ENCODE data around the gene RIPOR1. TPM values are rescaled to one million over a fixed set of nuclear protein-coding genes. Genes with fewer than 3 reads are reported as not detected.
A peak's percentile ranks its signal among the peaks of the same experiment; 100 is the strongest.
"Not testable (repeated sequence)": the region's sequence is repeated elsewhere in the genome, so short reads cannot be mapped to it uniquely, and the experiment has no call there.

RIPOR1 gene
- total RNA-seq, 4 donors from 2014 or later, result 20.6 to 41.5 (median 28.3) TPM

- peaks cover 76% of the 10 kb centered on the region for H3K4me1 ChIP-seq
- H3K9me3 ChIP-seq, result no peaks in the 10 kb centered on the region
- no peak for TF ChIP-seq EP300 (IDR thresholded peaks at IDR 0.05)
- TF ChIP-seq, protein P1, sequence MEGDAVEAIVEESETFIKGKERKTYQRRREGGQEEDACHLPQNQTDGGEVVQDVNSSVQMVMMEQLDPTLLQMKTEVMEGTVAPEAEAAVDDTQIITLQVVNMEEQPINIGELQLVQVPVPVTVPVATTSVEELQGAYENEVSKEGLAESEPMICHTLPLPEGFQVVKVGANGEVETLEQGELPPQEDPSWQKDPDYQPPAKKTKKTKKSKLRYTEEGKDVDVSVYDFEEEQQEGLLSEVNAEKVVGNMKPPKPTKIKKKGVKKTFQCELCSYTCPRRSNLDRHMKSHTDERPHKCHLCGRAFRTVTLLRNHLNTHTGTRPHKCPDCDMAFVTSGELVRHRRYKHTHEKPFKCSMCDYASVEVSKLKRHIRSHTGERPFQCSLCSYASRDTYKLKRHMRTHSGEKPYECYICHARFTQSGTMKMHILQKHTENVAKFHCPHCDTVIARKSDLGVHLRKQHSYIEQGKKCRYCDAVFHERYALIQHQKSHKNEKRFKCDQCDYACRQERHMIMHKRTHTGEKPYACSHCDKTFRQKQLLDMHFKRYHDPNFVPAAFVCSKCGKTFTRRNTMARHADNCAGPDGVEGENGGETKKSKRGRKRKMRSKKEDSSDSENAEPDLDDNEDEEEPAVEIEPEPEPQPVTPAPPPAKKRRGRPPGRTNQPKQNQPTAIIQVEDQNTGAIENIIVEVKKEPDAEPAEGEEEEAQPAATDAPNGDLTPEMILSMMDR (IDR thresholded peaks at IDR 0.05), result no peak
- no peak for TF ChIP-seq POLR2A (IDR thresholded peaks at IDR 0.05)
- no peak for TF ChIP-seq POLR2AphosphoS5 (IDR thresholded peaks at IDR 0.05)
- WGBS, result 69% methylated on average over 9 of the region's 9 CpGs
- no peak for DNase-seq (ENCODE audit: low spot score in 2 of 2)
- no peak overlapping the region for H3K4me3 ChIP-seq
- no peaks in the 10 kb centered on the region for H3K36me3 ChIP-seq
- H3K27ac ChIP-seq, result no peak overlapping the region
- no peaks in the 10 kb centered on the region for H3K27me3 ChIP-seq
These were observed 4.5 kb downstream of the RIPOR1 start for GRCh38 chr16:67533024-67533560.

GRCh38 chr16:67533987-67534386 is 5.4 kb downstream of the RIPOR1 start:
- H3K27me3 ChIP-seq; H3K9me3 ChIP-seq; H3K36me3 ChIP-seq; DNase-seq (ENCODE audit: low spot score in 2 of 2); H3K27ac ChIP-seq; H3K4me3 ChIP-seq: not testable (repeated sequence)
- 86% methylated on average over 6 of the region's 6 CpGs for WGBS
- peaks cover 81% of the 10 kb centered on the region for H3K4me1 ChIP-seq

- no peak overlapping the region for H3K27ac ChIP-seq
- peaks cover 82% of the 10 kb centered on the region for H3K4me1 ChIP-seq
- no peak overlapping the region for H3K4me3 ChIP-seq
- TF ChIP-seq POLR2AphosphoS5 (IDR thresholded peaks at IDR 0.05), result no peak
- TF ChIP-seq, protein P1 (IDR thresholded peaks at IDR 0.05), result no peak
- TF ChIP-seq EP300 (IDR thresholded peaks at IDR 0.05), result no peak
- no peak for TF ChIP-seq POLR2A (IDR thresholded peaks at IDR 0.05)
- no peaks in the 10 kb centered on the region for H3K9me3 ChIP-seq
- DNase-seq (ENCODE audit: low spot score in 2 of 2), result no peak
- H3K36me3 ChIP-seq, result peaks cover 3% of the 10 kb centered on the region
- H3K27me3 ChIP-seq, result no peaks in the 10 kb centered on the region
These were observed 5.8 kb downstream of the RIPOR1 start for GRCh38 chr16:67534431-67534830.

DNA sequence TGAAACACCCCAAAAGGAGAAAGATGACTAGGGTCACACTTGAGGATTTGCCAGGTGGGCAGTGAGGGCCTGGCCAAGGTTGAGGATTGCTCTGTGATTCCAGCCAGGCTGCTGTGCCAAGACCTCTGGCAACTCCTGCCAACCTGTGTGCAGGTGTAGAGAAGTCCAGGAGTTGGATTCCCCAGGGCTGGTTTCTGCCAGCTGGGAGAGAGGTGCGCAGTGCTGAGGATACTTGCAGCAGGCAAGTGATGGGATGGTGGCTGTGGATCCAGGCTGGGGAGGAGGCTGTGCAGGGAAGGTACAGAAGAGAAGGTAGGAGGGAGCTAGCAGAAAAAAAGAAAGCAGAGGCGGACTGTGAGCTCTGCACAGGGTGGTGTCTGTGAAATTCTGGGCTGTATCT is 6.6 kb downstream of the RIPOR1 start:
- H3K4me1 ChIP-seq, result peaks cover 76% of the 10 kb centered on the region
- no peak overlapping the region for H3K4me3 ChIP-seq
- H3K27ac ChIP-seq, result no peak overlapping the region
- H3K36me3 ChIP-seq, result peaks cover 10% of the 10 kb centered on the region
- DNase-seq (ENCODE audit: low spot score in 2 of 2), result no peak
- TF ChIP-seq, protein P1 (IDR thresholded peaks at IDR 0.05), result no peak
- TF ChIP-seq EP300 (IDR thresholded peaks at IDR 0.05) (no peak), POLR2AphosphoS5 (IDR thresholded peaks at IDR 0.05) (no peak), POLR2A (IDR thresholded peaks at IDR 0.05) (no peak)
- no peaks in the 10 kb centered on the region for H3K27me3 ChIP-seq
- 59% methylated on average over 2 of the region's 2 CpGs for WGBS
- H3K9me3 ChIP-seq, result no peaks in the 10 kb centered on the region

GRCh38 chr16:67537270-67537635 is 8.6 kb downstream of the RIPOR1 start:
- DNase-seq (ENCODE audit: low spot score in 2 of 2), result peak in 1 of 2 donors; percentile 86
- Histone ChIP-seq H3K36me3 (peaks cover 29% of the 10 kb centered on the region), H3K9me3 (no peaks in the 10 kb centered on the region), H3K4me1 (peaks cover 68% of the 10 kb centered on the region), H3K4me3 (peak overlapping the region; percentile 89), H3K27me3 (no peaks in the 10 kb centered on the region), H3K27ac (peak overlapping the region; percentile 92)
- under 1% methylated on average over 30 of the region's 32 CpGs for WGBS
- TF ChIP-seq EP300 (IDR thresholded peaks at IDR 0.05) (no peak), POLR2AphosphoS5 (IDR thresholded peaks at IDR 0.05) (no peak), POLR2A (IDR thresholded peaks at IDR 0.05) (peak in 1 of 2 donors; percentile 54)
- TF ChIP-seq, protein P1 (IDR thresholded peaks at IDR 0.05), result no peak

Data from suprapubic skin (tissue), 4 donors.